ENCODE data around the gene TFAP2E.

- TF ChIP-seq CTCF (IDR thresholded peaks at IDR 0.05) (no peak), ZFX (IDR thresholded peaks at IDR 0.05; ENCODE audit: borderline replicate concordance) (no peak)
Measured at GRCh38 chr1:35595684-35596083, 22.6 kb downstream of the TFAP2E start.

Data from 22Rv1 (cell line).